ENCODE data around the gene MYO10.

DNA sequence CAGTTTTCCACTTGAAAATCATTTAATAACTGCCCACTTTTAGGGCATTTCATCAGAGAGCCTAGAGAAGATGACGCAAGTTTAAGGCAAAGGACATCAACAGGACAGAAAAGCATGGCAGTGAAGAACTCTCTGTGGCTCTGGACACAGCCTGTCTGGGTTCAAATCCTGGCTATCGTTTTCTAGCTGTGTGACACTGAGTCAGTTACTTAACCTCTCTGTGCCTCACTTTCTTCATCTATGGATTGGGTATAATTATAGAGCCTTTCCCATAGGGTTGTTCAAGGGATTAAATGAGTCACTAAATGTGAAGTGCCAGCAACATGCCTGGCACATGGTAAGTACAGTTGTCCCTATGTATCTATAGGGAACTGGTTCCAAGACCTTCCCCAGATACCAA, 6.7 kb downstream of the MYO10 start:
- TF ChIP-seq, protein P1, sequence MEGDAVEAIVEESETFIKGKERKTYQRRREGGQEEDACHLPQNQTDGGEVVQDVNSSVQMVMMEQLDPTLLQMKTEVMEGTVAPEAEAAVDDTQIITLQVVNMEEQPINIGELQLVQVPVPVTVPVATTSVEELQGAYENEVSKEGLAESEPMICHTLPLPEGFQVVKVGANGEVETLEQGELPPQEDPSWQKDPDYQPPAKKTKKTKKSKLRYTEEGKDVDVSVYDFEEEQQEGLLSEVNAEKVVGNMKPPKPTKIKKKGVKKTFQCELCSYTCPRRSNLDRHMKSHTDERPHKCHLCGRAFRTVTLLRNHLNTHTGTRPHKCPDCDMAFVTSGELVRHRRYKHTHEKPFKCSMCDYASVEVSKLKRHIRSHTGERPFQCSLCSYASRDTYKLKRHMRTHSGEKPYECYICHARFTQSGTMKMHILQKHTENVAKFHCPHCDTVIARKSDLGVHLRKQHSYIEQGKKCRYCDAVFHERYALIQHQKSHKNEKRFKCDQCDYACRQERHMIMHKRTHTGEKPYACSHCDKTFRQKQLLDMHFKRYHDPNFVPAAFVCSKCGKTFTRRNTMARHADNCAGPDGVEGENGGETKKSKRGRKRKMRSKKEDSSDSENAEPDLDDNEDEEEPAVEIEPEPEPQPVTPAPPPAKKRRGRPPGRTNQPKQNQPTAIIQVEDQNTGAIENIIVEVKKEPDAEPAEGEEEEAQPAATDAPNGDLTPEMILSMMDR (conservative IDR thresholded peaks at IDR 0.05; ENCODE audit: low read depth, low read length), result no peak
- TF ChIP-seq EZH2 (IDR thresholded peaks at IDR 0.05; ENCODE audit: borderline replicate concordance, low read depth, low read length, poor library complexity, severe bottlenecking), result no peak

All from A673 (cell line).